Spleen (tissue), 11 donors: ENCODE results near the gene FAT1. TPM values are rescaled to one million over a fixed set of nuclear protein-coding genes. Genes with fewer than 3 reads are reported as not detected.

Experiments used
- DNase-seq: peaks from one replicate; pipeline ENCODE4 v3.0.0-alpha.2; 2020
- H3K27ac ChIP-seq, 8 donors: fragments of 200-600 bp; sonication (generic) in 7 of 8; 1 replicate in 4 of 8; 2 replicates in 4 of 8; pipeline versions ENCODE4 v1.5.0 to v1.8.0; 2016 to 2021; ENCODE audit warnings: inconsistent platforms in 4 of 8, mild to moderate bottlenecking in 4 of 8, moderate library complexity in 1 of 8
- H3K27me3 ChIP-seq, 7 donors: fragments of 200-600 bp; sonication (generic) in 6 of 7; replicated peaks in 1 of 7; 1 replicate in 4 of 7; 2 replicates in 3 of 7; pipeline versions ENCODE4 v1.5.0 to v1.8.0; 2016 to 2021; ENCODE audit warnings: inconsistent platforms in 3 of 7, mild to moderate bottlenecking in 1 of 7
- H3K36me3 ChIP-seq, 6 donors: fragments of 200-600 bp; sonication (generic) in 5 of 6; 1 replicate in 4 of 6; 2 replicates in 2 of 6; pipeline versions ENCODE4 v1.5.0 to v1.8.0; 2016 to 2021; ENCODE audit warnings: inconsistent platforms in 2 of 6
- H3K4me1 ChIP-seq, 6 donors: fragments of 200-600 bp; sonication (generic) in 5 of 6; 1 replicate in 3 of 6; 2 replicates in 3 of 6; pipeline versions ENCODE4 v1.5.0 to v1.8.0; 2016 to 2021; ENCODE audit warnings: inconsistent platforms in 3 of 6
- H3K4me3 ChIP-seq, 8 donors: fragments of 200-600 bp; sonication (generic) in 7 of 8; 1 replicate in 4 of 8; 2 replicates in 4 of 8; pipeline versions ENCODE4 v1.5.0 to v1.8.0; 2016 to 2021; ENCODE audit warnings: inconsistent platforms in 4 of 8, mild to moderate bottlenecking in 4 of 8, moderate library complexity in 2 of 8
- H3K9me3 ChIP-seq, 8 donors: fragments of 200-600 bp; sonication (generic) in 7 of 8; 1 replicate in 4 of 8; 2 replicates in 4 of 8; pipeline versions ENCODE4 v1.5.0 to v1.8.0; 2016 to 2021; ENCODE audit warnings: inconsistent platforms in 4 of 8
- POLR2A ChIP-seq, 3 donors: fragments of 450-650 bp; IDR thresholded peaks; one replicate each; pipeline ENCODE4 v1.5.1; 2017; ENCODE audit warnings: antibody characterized with exemption in 3 of 3, mild to moderate bottlenecking in 1 of 3
- POLR2AphosphoS5 ChIP-seq, 3 donors: sonication (generic); formaldehyde crosslinking; IDR thresholded peaks; one replicate each; pipeline ENCODE4 v1.5.1; 2017; ENCODE audit warnings: antibody characterized with exemption in 3 of 3
- WGBS, 5 donors: extraction: QIAGEN DNeasy Blood & Tissue Kit in 3 of 5; methylation state at CpG; one replicate each; pipeline versions ENCODE4 v1.1.5 to v1.1.7; 2013 to 2018; 5-methylcytosine and 5-hydroxymethylcytosine counted together
- intact Hi-C: fragments of 100-400 bp; cut with DNase I; formaldehyde crosslinking; loops from one replicate; pipeline ENCODE4 v1.15.0; 2023; ENCODE audit warnings: low total_unique reads
- polyA plus RNA-seq, 3 donors: library from polyadenylated mRNA; stranded (reverse); fragments of 200-250 nt; gene quantifications; one replicate each; pipeline ENCODE4 v1.2.1, GENCODE V29; 2013
- total RNA-seq, 7 donors: library from RNA; depleted of rRNA in 3 of 7; stranded (reverse); fragments of >200 nt in 3 of 7; fragmentation: NEBNext Ultra II Directional in 4 of 7; extraction: Animal tissue kit (Norgen Biotek cat#: 25700) in 4 of 7; gene quantifications; one replicate each; pipeline versions ENCODE4 v1.1.0 to v1.2.1, GENCODE V29; 2016 to 2021
- TF ChIP-seq, protein P1 (sequence below), 11 experiments: fragments of 200-600 bp in 7 of 11; fragments of 450-650 bp in 4 of 11; sonication (generic) in 4 of 11; IDR thresholded peaks in 8 of 11; conservative IDR thresholded peaks in 3 of 11; 1 replicate in 7 of 11; 2 replicates in 4 of 11; pipeline versions ENCODE4 v1.4.0 to v1.8.0; 2016 to 2021; ENCODE audit warnings: antibody characterized with exemption in 11 of 11, inconsistent platforms in 4 of 11, mild to moderate bottlenecking in 1 of 11
- donor health status: healthy with polysubstance abuse.
- donor health status: DM: no; HTN: no; CAD: no; lungs with moderate emphysema.
- donor health status: DM: no; HTN: no; CAD: no.
- donor health status: Bipolar disorder and iron deficiency.
- donor health status: healthy.
- donor health status: DM: no; HTN: no; CAD: no.
- donor health status: DM: yes; HTN: yes; CAD: no.

The FAT1 gene
- total and polyA plus RNA-seq, 10 donors: 0.87 to 20.0 (median 4.6) TPM

DNA sequence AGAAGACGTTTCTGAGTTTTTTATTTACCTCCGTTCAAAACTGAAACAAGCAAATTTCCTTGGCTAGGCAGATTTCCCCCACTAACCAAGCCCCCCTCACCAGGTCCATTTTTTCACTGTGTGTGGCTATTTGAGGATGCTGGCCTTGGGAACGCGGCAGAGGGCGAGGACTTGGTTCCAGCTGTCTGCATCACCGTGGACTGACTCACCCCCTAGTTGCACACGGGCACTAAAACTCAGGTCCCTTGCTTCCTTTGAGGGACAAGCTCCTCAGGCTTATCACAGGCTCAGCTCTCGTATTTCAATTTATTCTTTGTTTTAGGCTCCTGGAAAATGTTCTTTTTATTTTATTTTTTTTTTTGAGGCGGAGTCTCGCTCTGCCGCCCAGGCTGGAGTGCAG is 159.9 kb downstream of the FAT1 start:
- whole genome bisulfite sequencing, 5 donors: 78 to 85% (median 82%) methylated on average over 11 of the region's 11 CpGs
- Histone ChIP-seq H3K4me3 (no peak overlapping the region), H3K36me3 (no peaks in the 10 kb centered on the region), H3K9me3 (peaks cover 0 to 6% (median 0%) of the 10 kb centered on the region in 8 donors), H3K27me3 (peaks cover 0 to 4% (median 0%) of the 10 kb centered on the region in 7 donors), H3K27ac (no peak overlapping the region), H3K4me1 (no peaks in the 10 kb centered on the region)
- DNase-seq: no peak
- intact Hi-C loops: no loop called here
- TF ChIP-seq, protein P1, sequence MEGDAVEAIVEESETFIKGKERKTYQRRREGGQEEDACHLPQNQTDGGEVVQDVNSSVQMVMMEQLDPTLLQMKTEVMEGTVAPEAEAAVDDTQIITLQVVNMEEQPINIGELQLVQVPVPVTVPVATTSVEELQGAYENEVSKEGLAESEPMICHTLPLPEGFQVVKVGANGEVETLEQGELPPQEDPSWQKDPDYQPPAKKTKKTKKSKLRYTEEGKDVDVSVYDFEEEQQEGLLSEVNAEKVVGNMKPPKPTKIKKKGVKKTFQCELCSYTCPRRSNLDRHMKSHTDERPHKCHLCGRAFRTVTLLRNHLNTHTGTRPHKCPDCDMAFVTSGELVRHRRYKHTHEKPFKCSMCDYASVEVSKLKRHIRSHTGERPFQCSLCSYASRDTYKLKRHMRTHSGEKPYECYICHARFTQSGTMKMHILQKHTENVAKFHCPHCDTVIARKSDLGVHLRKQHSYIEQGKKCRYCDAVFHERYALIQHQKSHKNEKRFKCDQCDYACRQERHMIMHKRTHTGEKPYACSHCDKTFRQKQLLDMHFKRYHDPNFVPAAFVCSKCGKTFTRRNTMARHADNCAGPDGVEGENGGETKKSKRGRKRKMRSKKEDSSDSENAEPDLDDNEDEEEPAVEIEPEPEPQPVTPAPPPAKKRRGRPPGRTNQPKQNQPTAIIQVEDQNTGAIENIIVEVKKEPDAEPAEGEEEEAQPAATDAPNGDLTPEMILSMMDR (IDR thresholded peaks at IDR 0.05 in 8 of 11, conservative IDR thresholded peaks at IDR 0.05 in 3 of 11): no peak
- TF ChIP-seq POLR2A (IDR thresholded peaks at IDR 0.05): no peak
- TF ChIP-seq POLR2AphosphoS5 (IDR thresholded peaks at IDR 0.05): no peak

DNA sequence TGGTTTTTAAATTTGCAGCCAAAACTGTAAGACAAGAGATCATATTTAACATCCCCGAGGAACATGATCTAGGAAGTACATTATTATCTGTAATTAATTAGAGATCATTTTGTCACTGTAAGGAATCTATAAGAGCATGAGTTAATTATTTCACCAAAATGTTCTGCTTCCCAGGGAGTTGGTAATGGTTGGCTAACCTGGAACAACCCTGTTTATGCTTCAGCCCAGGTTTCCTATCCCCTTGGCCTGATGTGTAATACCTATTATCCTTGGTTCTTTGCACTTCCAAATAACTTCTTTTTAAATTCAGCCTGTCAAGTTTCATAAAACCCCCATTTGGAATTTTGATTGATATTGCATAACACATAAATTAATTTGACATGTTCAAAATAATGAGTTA is 161.9 kb downstream of the FAT1 start:
- no peak overlapping the region for H3K27ac ChIP-seq
- intact Hi-C loops: no loop called here
- DNase-seq: no peak
- no peak overlapping the region for H3K4me3 ChIP-seq
- H3K36me3 ChIP-seq: no peaks in the 10 kb centered on the region
- H3K4me1 ChIP-seq: no peaks in the 10 kb centered on the region
- H3K9me3 ChIP-seq: peaks cover 0 to 6% (median 0%) of the 10 kb centered on the region in 8 donors
- TF ChIP-seq POLR2AphosphoS5 (IDR thresholded peaks at IDR 0.05) (no peak), POLR2A (IDR thresholded peaks at IDR 0.05) (no peak)
- TF ChIP-seq, protein P1 (IDR thresholded peaks at IDR 0.05 in 8 of 11, conservative IDR thresholded peaks at IDR 0.05 in 3 of 11): no peak
- 78 to 97% (median 85%) methylated on average over 1 of the region's 1 CpG for WGBS, 5 donors
- peaks cover 0 to 12% (median 0%) of the 10 kb centered on the region in 7 donors for H3K27me3 ChIP-seq

DNA sequence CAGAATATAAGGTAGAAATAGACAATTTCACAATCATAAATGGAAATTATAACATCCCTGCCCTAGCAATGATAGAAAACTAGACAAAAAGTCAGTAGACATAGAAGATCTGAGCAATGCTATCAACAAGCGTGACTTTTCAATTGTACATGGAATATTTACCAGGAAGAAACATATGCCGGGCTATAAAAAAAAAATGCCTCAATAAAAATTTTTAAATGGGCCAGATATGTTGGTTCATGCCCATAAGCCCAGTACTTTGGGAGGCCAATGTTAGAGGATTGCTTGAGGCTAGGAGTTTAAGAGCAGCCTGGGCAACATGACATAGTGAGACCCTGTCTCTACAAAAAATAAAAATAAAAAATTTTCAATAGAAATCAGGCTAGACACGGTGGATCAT is 163.0 kb downstream of the FAT1 start:
- Histone ChIP-seq H3K36me3 (no peaks in the 10 kb centered on the region), H3K9me3 (peaks cover 0 to 6% (median 0%) of the 10 kb centered on the region in 8 donors), H3K27ac (no peak overlapping the region), H3K4me3 (no peak overlapping the region), H3K27me3 (peaks cover 0 to 23% (median 6%) of the 10 kb centered on the region in 7 donors), H3K4me1 (no peaks in the 10 kb centered on the region)
- no peak for DNase-seq
- WGBS, 5 donors: 90 to 98% (median 94%) methylated on average over 3 of the region's 3 CpGs
- TF ChIP-seq POLR2AphosphoS5 (IDR thresholded peaks at IDR 0.05): no peak
- TF ChIP-seq, protein P1 (IDR thresholded peaks at IDR 0.05 in 8 of 11, conservative IDR thresholded peaks at IDR 0.05 in 3 of 11): no peak
- TF ChIP-seq POLR2A (IDR thresholded peaks at IDR 0.05): no peak
- intact Hi-C loops: no loop called here

DNA sequence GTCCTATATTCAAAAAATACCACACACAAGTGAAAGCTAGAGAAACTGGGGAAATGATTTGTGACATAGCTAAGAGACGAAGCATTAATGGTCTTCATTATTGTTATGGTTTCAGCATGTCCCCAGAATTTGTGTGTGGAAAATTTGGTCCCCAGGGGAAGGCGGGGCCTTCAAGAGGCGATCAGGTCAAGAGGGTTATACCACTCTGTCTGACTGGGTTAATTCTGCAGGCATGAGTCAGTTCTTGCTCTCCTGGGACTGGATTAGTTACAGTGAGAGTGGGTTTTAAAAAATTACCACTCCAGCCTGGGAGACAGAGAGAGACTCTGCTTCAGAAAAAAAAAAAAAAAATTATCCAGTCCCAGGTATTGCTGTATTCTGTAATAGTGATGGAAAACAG is 166.2 kb downstream of the FAT1 start:
- Histone ChIP-seq H3K36me3 (no peaks in the 10 kb centered on the region), H3K4me3 (no peak overlapping the region), H3K27me3 (peaks cover 0 to 51% (median 24%) of the 10 kb centered on the region in 7 donors), H3K9me3 (peaks cover 0 to 6% (median 0%) of the 10 kb centered on the region in 8 donors), H3K27ac (no peak overlapping the region), H3K4me1 (peaks cover 0 to 7% (median 0%) of the 10 kb centered on the region in 6 donors)
- no peak for DNase-seq
- WGBS, 5 donors: 71 to 87% (median 75%) methylated on average over 3 of the region's 3 CpGs
- TF ChIP-seq, protein P1 (IDR thresholded peaks at IDR 0.05 in 8 of 11, conservative IDR thresholded peaks at IDR 0.05 in 3 of 11): no peak
- TF ChIP-seq POLR2AphosphoS5 (IDR thresholded peaks at IDR 0.05) (no peak), POLR2A (IDR thresholded peaks at IDR 0.05) (no peak)
- intact Hi-C loops: no loop called here
